GM18511 (cell line): Measurements from ENCODE around the gene DYRK1B.
"Not testable (repeated sequence)": the region's sequence is repeated elsewhere in the genome, so short reads cannot be mapped to it uniquely, and the experiment has no call there.

Source experiments
- ATAC-seq: cut with Tn5 transposase; IDR thresholded peaks from one replicate; pipeline ENCODE4 v1.9.1; 2021; ENCODE audit warnings: mild to moderate bottlenecking, moderate library complexity; ENCODE audit not compliant: unreplicated experiment

DYRK1B gene

DNA sequence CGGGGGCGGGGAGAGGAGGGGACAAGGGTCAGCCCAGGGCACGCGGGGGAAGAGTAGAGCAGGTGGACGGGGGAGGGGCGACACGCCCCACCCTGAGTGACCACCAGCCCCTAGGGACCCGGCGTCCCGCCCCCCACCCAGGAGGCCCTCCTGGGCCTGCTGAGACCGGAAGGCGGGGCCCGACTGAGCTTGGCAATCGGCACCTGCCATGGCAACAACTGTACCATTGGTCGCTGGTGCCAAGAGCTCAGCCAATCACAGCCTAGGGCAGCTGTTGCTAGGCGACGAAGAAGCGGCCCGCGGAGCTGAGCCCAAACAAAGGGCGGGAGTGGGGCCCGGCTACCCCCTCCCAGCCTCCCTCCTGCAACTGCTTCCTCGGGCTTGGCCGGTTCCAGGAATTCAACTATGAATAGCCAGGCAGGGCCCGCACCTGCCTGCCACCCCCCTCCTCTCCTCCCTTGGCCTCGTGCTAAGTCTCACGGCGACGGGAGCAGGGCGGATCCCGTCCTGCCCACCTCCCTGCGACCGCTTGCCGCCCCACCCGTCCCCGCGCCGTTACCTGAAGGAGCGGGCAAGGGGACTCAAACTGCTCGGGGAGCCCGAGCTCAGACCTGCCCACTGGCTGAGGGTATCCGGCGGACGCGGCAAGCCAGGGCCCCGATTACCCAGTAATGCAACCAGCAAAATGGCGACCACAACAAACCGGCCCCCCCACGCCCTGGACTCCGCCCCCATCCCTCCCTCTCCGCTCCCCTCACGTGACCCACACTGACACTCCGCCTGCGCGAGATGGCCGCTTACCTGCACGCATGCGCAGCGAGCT, at the start of gene DYRK1B:
TSS of gene DYRK1B (minus strand) at position 699 of the 823 bp plus-strand sequence. CDS start 2,295 bp downstream, outside the sequence.
- ATAC-seq: peak; percentile 90

- ATAC-seq: not testable (repeated sequence)
Observed at GRCh38 chr19:39882645-39883044, 48.7 kb upstream of the DYRK1B start.

GRCh38 chr19:39881495-39882110, 47.6 kb upstream of the DYRK1B start:
- ATAC-seq: not testable (repeated sequence)

DNA sequence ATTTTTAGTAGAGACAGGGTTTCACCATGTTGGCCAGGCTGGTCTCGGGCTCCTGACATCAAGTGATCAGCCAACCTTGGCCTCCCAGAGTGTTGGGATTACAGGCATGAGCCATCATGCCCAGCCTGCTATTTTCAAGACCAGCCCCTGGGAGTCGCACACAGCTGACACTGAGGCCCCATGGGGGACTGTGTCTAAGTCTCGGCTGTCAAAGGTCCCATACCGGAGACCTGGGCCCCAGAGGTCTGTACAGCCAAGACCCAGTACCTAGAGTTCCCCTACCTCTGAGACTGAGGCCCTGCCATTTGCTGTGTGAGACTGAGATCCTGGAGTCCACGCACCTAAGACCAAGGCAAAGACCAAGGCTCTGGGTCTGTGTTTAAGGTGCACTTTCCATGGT, 46.3 kb upstream of the DYRK1B start:
- ATAC-seq: not testable (repeated sequence)

- not testable (repeated sequence) for ATAC-seq
Observed at GRCh38 chr19:39879796-39880195, 45.8 kb upstream of the DYRK1B start.

DNA sequence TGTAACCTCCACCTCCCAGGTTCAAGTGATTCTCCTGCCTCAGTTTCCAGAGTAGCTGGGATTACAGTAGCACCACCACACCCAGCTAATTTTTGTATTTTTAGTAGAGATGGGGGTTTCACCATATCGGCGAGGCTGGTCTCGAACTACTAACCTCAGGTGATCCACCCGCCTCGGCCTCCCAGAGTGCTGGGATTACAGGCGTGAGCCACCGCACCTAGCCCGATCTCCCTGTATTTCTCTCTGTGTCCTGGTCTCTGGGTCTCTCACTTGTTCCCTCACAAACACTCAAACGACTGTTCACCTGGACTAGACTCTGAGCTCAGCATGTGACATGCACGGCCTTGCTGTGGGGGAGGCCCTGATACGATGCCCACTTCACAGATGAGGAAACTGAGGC, 44.9 kb upstream of the DYRK1B start:
- ATAC-seq: not testable (repeated sequence)

DNA sequence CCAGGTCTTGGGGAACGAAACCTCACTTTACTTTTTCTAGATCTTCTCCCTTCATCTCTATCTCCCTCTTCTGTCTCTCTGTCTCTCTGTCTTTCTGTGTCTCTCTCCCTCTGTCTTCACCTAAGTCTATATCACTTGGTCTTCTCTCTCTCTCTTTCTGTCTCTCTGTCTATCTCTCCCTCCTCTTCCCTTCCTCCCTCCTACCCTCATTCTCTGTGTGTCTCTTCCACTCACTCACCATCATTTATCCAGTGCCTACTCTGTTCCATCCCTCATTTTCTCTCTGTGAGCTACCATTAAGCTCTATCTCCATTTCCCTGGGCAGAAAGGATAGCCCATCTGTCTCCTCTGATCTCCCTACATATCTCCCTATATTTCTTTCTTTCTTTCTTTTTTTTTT, 44.4 kb upstream of the DYRK1B start:
- ATAC-seq: no peak

- not testable (repeated sequence) for ATAC-seq
Observed at GRCh38 chr19:39877982-39878381, 44.0 kb upstream of the DYRK1B start.

GRCh38 chr19:39877488-39877887, 43.5 kb upstream of the DYRK1B start:
- ATAC-seq: not testable (repeated sequence)

DNA sequence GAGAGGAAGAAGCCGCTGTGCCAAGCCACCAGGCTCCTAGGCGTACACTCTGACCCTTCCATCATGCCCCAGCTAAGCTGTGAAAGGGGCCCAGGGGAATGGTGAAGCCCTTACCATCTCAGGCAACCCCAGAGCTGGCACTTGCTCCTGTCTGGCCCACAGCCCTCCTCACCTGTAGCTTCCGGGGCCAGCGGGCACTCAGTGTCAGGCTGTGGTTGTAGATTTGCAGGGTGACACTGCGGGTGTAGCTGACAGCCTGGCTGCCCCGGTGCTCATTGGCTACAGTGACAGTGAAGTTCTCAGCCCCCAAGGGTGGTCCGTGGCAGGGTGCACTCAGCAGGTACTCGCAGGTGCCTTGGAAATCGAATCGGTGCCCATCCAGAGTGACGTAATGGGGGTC, 42.5 kb upstream of the DYRK1B start:
- ATAC-seq: not testable (repeated sequence)

DNA sequence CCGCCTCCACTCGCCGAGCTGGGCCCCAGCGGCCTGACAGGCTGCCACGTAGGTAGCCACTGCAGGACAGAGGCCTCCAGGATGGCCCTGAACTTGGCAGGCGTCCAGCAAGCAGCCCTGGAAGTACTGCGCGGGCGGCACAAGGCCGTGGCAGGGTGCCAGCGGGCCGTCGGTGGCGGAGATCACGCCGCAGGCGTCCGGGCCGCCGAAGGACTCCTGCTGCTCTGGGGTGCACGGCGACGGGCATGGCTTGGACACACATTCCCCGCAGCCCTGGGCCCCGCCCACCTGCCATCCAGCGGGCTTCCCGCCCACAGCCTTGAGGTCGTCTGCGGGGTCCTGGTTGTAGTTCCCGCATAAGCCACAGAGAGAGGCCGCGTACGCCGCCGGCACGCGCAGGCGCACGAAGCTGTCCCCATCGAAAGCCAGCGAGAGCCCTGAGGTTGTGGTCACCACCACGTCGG, 41.5 kb upstream of the DYRK1B start:
- not testable (repeated sequence) for ATAC-seq

- ATAC-seq: no peak
Observed at GRCh38 chr19:39874404-39874803, 40.4 kb upstream of the DYRK1B start.

- no peak for ATAC-seq
Observed at GRCh38 chr19:39873385-39873784, 39.4 kb upstream of the DYRK1B start.

DNA sequence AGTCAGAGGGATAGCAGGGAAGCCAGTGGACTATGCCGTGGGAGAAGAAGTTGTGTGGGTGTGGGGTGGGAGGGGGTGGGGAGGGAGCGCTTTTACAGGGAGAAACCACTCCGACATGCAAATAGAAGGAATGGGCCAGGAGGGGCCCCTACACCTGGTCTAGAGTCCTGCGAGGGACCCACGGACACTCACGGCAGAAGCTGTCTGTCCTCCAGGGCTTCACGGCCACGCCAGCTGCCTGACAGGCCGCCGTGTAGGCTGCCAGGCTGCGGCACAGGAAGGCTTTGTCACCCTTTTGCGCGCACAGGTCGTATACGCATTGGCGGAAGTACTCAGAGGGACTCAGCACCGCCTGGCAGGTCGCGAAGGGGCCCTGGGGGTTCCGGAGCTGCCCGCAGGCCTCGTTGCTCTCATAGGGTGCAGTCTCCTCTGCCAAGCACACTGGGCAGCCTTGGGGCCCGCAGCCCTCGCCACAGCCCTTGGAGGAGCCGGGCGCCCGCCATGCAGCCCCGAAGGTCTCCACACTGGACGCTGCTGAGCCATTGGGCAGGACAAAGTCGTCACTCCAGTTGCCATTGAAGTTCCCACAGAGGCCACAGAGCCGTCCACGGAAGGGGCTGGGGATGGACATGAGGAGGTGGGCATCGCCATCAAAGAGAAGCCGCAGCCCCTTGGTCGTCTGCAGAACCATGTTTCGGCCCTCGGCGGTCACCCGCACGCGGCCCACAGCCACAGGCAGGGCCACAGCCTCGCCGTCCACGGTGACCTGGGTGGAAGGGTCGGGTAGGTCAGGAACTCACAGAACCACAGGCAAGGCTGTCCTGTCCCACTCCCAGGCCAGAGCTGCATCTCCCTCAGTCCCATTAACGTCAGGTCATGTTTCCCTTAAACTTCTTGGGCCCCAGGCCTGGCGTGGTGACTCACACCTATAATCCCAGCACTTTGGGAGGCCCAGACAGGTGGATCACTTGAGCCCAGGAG, 38.2 kb upstream of the DYRK1B start:
- ATAC-seq: no peak

GRCh38 chr19:39871362-39871761, 37.4 kb upstream of the DYRK1B start:
- no peak for ATAC-seq

DNA sequence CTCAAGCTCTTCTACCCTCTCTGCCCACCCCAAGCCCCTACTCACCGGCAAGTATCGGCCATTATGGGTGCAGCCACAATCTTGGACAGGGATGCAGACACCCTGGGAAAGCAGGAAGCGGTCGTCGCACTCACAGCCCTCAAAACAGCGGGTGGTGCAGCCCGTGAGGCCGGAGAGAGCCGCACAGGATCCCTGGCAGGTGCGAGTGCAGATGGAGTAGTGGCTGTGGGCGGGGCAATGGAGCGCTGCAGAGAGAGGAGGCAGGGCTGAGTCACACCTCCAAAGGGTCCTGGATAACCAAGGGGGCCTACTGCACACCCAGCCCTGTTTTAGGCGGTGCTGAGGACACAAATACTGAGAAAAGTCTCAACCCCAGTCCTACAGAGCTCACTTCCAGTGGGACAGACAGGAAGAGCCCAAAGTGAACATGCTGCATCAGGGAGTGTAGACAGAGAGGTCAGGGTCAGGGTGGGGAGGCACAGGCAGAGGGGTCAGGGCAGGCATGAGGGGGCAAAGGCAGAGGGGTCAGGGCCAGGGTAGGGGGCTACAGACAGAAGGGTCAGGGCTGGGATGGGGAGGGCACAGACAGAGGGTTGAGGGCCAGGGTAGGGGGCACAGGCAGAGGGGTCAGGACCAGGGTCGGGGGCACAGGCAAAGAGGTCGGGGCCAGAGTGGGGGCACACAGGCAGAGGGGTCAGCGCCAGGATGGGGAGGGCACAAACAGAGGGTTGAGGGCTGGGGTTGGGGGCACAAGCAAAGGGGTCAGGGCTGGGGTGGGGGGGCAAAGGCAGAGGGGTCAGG, 36.4 kb upstream of the DYRK1B start:
- no peak for ATAC-seq

- ATAC-seq: no peak
Observed at GRCh38 chr19:39867952-39868351, 34.0 kb upstream of the DYRK1B start.

GRCh38 chr19:39867133-39867532, 33.2 kb upstream of the DYRK1B start:
- ATAC-seq: no peak

- no peak for ATAC-seq
Observed at GRCh38 chr19:39865953-39866352, 32.0 kb upstream of the DYRK1B start.

GRCh38 chr19:39865186-39865585, 31.2 kb upstream of the DYRK1B start:
- no peak for ATAC-seq
